SK-N-MC (cell line): ENCODE measurements around the gene TNRC6C.

Source experiments
- DNase-seq: peaks from one replicate; pipeline ENCODE4 v3.0.0-alpha.2; 2011; ENCODE audit warnings: low read depth, low spot score
- H3K27ac ChIP-seq: fragments of 200-600 bp; sonication (generic); 2 replicates; pipeline ENCODE4 v1.5.1; 2016; ENCODE audit warnings: mixed run types
- H3K36me3 ChIP-seq: fragments of 200-600 bp; sonication (generic); 2 replicates; pipeline ENCODE4 v1.6.1; 2017; ENCODE audit warnings: antibody characterized with exemption, low read length, mixed read lengths; ENCODE audit not compliant: insufficient read depth
- H3K4me3 ChIP-seq: fragments of 200-600 bp; sonication (generic); 2 replicates; pipeline ENCODE4 v1.5.1; 2016
- H3K9ac ChIP-seq: fragments of 200-600 bp; sonication (generic); 2 replicates; pipeline ENCODE4 v1.8.0; 2017; ENCODE audit warnings: mixed run types, mixed read lengths; ENCODE audit not compliant: insufficient read length
- H3K9me3 ChIP-seq: fragments of 200-600 bp; sonication (generic); 2 replicates; pipeline ENCODE4 v1.6.1; 2017; ENCODE audit warnings: low read depth, mild to moderate bottlenecking, antibody characterized with exemption, low read length, moderate library complexity, mixed read lengths
- EZH2 ChIP-seq: fragments of 200-600 bp; sonication (generic); IDR thresholded peaks from one replicate; pipeline ENCODE4 v1.6.1; 2017; ENCODE audit warnings: antibody characterized with exemption
- FOXP2 ChIP-seq: optimal IDR thresholded peaks from 2 replicates; pipeline ENCODE3; 2011; ENCODE audit warnings: mild to moderate bottlenecking, moderate library complexity; ENCODE audit not compliant: insufficient read depth; ENCODE audit errors: extremely low read length, control extremely low read depth
- POLR2AphosphoS5 ChIP-seq: IDR thresholded peaks from 2 replicates; pipeline ENCODE4 v1.6.1; 2012; ENCODE audit warnings: mild to moderate bottlenecking, low read depth, low read length, borderline replicate concordance

TNRC6C gene

DNA sequence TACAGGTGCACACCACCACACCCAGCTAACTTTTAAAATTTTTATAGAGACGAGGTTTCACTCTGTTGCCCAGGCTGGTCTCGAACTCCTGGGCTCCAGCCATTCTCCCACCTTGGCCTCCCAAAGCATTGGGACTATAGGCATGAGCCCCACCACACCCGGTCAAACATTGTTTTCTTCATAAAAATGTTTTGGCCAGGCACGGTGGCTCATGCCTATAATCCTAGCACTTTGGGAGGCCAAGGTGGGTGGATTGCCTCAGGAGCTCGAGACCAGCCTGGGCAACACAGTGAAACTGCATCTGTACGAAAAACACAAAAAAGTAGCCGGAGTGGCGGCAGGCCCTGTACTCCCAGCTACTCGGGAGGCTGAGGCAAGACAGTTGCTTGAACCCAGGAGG, 157.9 kb downstream of the TNRC6C start:
- H3K27ac ChIP-seq = no peak overlapping the region
- H3K9ac ChIP-seq = no peak overlapping the region
- TF ChIP-seq FOXP2 = no peak
- TF ChIP-seq POLR2AphosphoS5 = no peak
- TF ChIP-seq EZH2 = no peak
- no peak for DNase-seq
- H3K9me3 ChIP-seq = no peaks in the 10 kb centered on the region
- H3K36me3 ChIP-seq = no peaks in the 10 kb centered on the region
- H3K4me3 ChIP-seq = no peak overlapping the region

DNA sequence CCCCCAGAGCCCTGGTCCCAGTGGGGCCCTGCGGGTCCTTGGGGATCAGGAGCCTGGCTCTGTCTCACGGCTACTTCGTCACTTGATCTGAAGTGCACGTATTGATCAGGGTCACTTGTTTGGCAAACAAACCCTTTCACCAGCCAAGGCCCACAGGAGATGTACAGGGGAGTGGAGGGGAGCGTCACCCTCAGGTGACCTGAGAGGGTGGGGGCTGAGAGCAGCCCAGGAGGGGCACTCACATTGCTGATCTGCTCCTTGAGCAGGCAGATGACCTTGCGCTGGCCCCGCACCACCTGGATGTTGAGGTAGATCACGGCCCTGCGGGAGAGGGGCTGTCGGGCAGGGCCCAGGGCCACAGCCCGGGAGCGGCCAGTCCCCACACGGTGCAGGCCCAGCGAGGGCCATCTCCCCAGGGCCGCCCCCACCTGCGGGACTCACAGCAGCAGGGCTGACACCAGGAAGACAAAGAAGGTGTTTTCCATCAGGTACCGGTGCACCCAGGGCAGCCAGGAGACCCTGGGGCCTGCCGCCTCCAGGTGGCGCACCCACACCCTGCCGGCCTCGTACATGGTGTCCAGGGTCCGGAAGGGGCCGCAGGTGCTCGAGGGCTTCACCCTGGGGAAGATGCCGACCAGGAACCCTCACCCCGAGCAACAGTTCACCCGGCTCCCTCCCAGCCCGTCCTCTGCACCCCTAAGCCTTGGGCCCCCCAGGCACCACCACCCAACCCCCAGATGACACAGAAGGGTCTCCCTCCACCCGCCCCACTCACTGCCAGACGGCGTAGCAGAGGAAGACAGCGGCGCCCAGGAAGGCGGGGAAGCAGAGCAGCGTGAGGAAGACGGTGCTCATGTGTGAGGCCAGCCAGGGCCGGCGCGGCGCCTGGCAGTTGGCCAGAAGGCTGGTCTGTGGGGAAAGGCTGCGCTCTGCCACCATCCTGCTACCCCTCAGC, 158.8 kb downstream of the TNRC6C start:
- Histone ChIP-seq H3K36me3 (no peaks in the 10 kb centered on the region), H3K9ac (no peak overlapping the region), H3K27ac (no peak overlapping the region), H3K4me3 (no peak overlapping the region), H3K9me3 (no peaks in the 10 kb centered on the region)
- no peak for DNase-seq
- TF ChIP-seq EZH2 (no peak), FOXP2 (no peak), POLR2AphosphoS5 (peak; percentile 33; the same call in 1 of the 2 replicates)

DNA sequence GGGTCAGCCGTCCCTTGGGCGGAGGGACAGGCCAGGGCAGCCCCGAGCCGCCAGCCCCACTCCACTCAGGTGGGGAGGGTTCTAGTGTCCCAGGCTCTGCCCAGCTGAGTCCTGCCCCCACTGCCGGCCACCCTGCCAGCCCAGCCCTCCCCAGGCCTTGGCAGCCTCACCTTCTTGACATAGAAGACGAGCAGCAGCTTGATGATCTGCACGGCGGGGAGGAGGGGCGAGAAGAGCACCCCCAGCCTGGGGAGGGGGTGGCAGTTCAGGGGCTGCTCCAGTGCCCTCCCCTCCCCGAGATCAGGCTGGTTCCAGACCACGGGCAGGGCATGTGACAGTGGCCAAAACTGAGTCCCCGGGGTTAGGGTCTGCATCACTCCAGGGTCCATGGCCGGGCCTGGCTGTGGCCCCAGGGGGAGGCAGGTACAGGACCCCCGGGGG, 160.3 kb downstream of the TNRC6C start:
- Histone ChIP-seq H3K4me3 (no peak overlapping the region), H3K9ac (no peak overlapping the region), H3K36me3 (peaks cover 3% of the 10 kb centered on the region; the same call in 1 of the 2 replicates), H3K9me3 (no peaks in the 10 kb centered on the region), H3K27ac (no peak overlapping the region)
- no peak for DNase-seq
- TF ChIP-seq FOXP2 (no peak), EZH2 (no peak), POLR2AphosphoS5 (no peak)

DNA sequence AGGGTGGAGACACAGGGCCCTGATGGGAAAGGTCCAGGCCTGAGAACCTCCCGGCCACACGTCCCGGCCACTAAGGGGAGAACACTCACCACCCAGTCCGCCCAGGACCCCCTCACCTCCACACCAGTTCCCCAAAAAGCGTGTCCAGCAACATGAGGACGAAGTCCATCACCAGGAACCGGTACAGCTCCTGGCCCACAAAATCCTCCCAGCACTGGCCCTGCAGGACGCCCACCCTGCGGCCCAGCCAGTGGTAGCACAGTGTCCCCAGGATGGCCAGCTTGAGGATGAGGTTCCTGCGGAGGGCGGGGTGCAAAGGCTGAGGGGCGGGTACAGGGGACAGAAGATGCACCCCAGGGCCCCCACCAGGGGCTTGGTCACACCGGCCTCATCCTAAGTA, 162.0 kb downstream of the TNRC6C start:
- H3K36me3 ChIP-seq = peaks cover 3% of the 10 kb centered on the region; the same call in 1 of the 2 replicates
- no peak overlapping the region for H3K27ac ChIP-seq
- no peaks in the 10 kb centered on the region for H3K9me3 ChIP-seq
- TF ChIP-seq POLR2AphosphoS5 (no peak), FOXP2 (no peak), EZH2 (no peak)
- no peak overlapping the region for H3K9ac ChIP-seq
- no peak for DNase-seq
- no peak overlapping the region for H3K4me3 ChIP-seq

GRCh38 chr17:78120971-78121800, 162.7 kb downstream of the TNRC6C start:
- no peak for TF ChIP-seq EZH2
- no peak for TF ChIP-seq FOXP2
- TF ChIP-seq POLR2AphosphoS5 = no peak
- Histone ChIP-seq H3K4me3 (no peak overlapping the region), H3K9me3 (no peaks in the 10 kb centered on the region), H3K9ac (no peak overlapping the region), H3K27ac (no peak overlapping the region), H3K36me3 (peaks cover 3% of the 10 kb centered on the region; the same call in 1 of the 2 replicates)
- no peak for DNase-seq

- TF ChIP-seq POLR2AphosphoS5 (no peak), EZH2 (no peak)
- Histone ChIP-seq H3K36me3 (peaks cover 3% of the 10 kb centered on the region; the same call in 1 of the 2 replicates), H3K4me3 (no peak overlapping the region), H3K9me3 (no peaks in the 10 kb centered on the region), H3K9ac (no peak overlapping the region), H3K27ac (no peak overlapping the region)
- DNase-seq = no peak
These were observed 163.3 kb downstream of the TNRC6C start for GRCh38 chr17:78121801-78122215.

GRCh38 chr17:78122216-78122930, 163.9 kb downstream of the TNRC6C start:
- DNase-seq = no peak
- peaks cover 3% of the 10 kb centered on the region; the same call in 1 of the 2 replicates for H3K36me3 ChIP-seq
- TF ChIP-seq FOXP2 (no peak), POLR2AphosphoS5 (no peak), EZH2 (no peak)
- no peak overlapping the region for H3K4me3 ChIP-seq
- no peaks in the 10 kb centered on the region for H3K9me3 ChIP-seq
- no peak overlapping the region for H3K27ac ChIP-seq
- no peak overlapping the region for H3K9ac ChIP-seq

DNA sequence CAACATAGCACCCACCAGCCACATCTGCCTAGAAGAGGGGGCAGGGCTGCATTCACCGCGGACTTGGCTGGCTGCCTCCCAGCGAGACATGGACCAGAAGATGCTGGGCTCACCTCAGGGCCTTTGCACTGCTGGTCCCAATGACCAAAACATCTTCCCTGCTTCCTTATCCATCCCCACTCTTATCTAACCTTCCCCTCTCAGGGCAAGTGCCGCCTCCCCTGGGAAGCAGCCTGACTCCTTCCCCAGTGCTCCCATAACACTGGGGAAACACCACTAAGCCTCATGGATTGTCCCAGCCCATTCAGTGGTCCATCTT, 164.4 kb downstream of the TNRC6C start:
- Histone ChIP-seq H3K36me3 (peaks cover 3% of the 10 kb centered on the region; the same call in 1 of the 2 replicates), H3K9ac (no peak overlapping the region), H3K9me3 (no peaks in the 10 kb centered on the region), H3K4me3 (no peak overlapping the region), H3K27ac (no peak overlapping the region)
- TF ChIP-seq FOXP2 (no peak), POLR2AphosphoS5 (no peak), EZH2 (no peak)
- no peak for DNase-seq
